ENCODE results near the gene LIN28B.
"Not testable (repeated sequence)": the region's sequence is repeated elsewhere in the genome, so short reads cannot be mapped to it uniquely, and the experiment has no call there.

Gene LIN28B

GRCh38 chr6:104986625-104987024 lies 29.7 kb downstream of the LIN28B start:
- no peak for FAIRE-seq
- TF ChIP-seq TAF1 (IDR thresholded peaks at IDR 0.05; ENCODE audit: borderline replicate concordance, low read depth, low read length): no peak
- no peak for TF ChIP-seq POLR2AphosphoS5 (IDR thresholded peaks at IDR 0.05; ENCODE audit: low read depth, low read length)
- TF ChIP-seq POLR2A (IDR thresholded peaks at IDR 0.05; ENCODE audit: low read depth, low read length): no peak
- no peak for DNase-seq (ENCODE audit: insufficient read length)

DNA sequence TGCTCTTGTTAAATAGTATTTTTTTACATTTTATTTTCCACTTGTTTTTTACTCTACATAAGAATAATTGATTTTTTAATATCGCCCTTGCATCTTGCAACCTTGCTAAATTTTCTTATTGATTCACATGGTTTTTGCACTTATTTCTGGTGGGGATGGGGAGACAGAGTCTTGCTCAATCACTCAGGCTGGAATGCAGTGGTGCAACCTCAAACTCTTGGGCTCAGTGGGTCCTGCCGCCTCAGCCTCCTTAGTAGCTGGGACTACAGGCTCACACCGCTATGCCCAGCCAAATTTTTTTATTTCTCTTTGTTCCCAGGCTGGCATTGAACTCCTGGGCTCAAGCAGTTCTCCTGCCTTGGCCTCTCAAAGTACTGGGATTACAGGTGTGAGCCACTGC lies 30.3 kb downstream of the LIN28B start:
- DNase-seq (ENCODE audit: insufficient read length): no peak
- no peak for FAIRE-seq
- TF ChIP-seq POLR2A (IDR thresholded peaks at IDR 0.05; ENCODE audit: low read depth, low read length): no peak
- TF ChIP-seq POLR2AphosphoS5 (IDR thresholded peaks at IDR 0.05; ENCODE audit: low read depth, low read length): no peak
- TF ChIP-seq TAF1 (IDR thresholded peaks at IDR 0.05; ENCODE audit: borderline replicate concordance, low read depth, low read length): no peak

DNA sequence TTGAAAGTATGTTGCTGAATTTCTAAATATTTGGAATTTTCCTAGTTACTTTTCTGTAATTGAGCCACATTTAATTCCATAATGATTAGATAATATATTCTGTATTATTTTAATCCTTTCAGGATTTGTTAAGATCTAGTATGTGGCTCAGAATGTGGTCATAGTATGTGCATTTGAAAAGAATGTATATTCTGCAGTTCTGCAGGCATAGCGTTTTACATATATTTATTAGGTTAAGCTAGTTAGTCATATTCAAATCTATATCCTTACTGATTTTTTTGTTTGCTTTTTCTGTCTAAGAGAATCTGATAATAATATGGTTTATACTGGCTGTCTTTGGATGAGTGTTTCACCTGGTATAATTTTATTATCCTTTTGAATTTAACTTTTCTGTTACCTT lies 33.2 kb downstream of the LIN28B start:
- no peak for FAIRE-seq
- DNase-seq (ENCODE audit: insufficient read length): no peak
- TF ChIP-seq TAF1 (IDR thresholded peaks at IDR 0.05; ENCODE audit: borderline replicate concordance, low read depth, low read length): no peak

DNA sequence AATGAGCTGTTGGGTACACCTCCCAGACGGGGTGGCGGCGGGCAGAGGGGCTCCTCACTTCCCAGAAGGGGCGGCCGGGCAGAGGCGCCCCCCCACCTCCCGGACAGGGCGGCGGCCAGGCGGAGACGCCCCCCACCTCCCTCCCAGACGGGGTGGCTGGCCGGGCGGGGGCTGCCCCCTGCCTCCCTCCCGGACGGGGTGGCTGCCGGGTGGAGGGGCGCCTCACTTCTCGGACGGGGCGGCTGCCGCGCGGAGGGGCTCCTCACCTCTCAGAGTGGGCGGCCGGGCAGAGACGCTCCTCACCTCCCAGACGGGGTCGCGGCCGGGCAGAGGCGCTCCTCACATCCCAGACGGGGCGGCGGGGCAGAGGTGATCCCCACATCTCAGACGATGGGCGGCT lies 34.2 kb downstream of the LIN28B start:
- not testable (repeated sequence) for DNase-seq (ENCODE audit: insufficient read length); FAIRE-seq

GRCh38 chr6:104993576-104993975 lies 36.7 kb downstream of the LIN28B start:
- DNase-seq (ENCODE audit: insufficient read length); FAIRE-seq: not testable (repeated sequence)

GRCh38 chr6:104995989-104996617 lies 39.2 kb downstream of the LIN28B start:
- DNase-seq (ENCODE audit: insufficient read length) (no peak), FAIRE-seq (no peak)
- TF ChIP-seq POLR2AphosphoS5 (IDR thresholded peaks at IDR 0.05; ENCODE audit: low read depth, low read length): no peak
- TF ChIP-seq TAF1 (IDR thresholded peaks at IDR 0.05; ENCODE audit: borderline replicate concordance, low read depth, low read length): no peak
- no peak for TF ChIP-seq POLR2A (IDR thresholded peaks at IDR 0.05; ENCODE audit: low read depth, low read length)

- TF ChIP-seq POLR2A (IDR thresholded peaks at IDR 0.05; ENCODE audit: low read depth, low read length) (no peak), TAF1 (IDR thresholded peaks at IDR 0.05; ENCODE audit: borderline replicate concordance, low read depth, low read length) (no peak), POLR2AphosphoS5 (IDR thresholded peaks at IDR 0.05; ENCODE audit: low read depth, low read length) (no peak)
- no peak for FAIRE-seq
Observed at GRCh38 chr6:105001063-105001462, 44.2 kb downstream of the LIN28B start.

DNA sequence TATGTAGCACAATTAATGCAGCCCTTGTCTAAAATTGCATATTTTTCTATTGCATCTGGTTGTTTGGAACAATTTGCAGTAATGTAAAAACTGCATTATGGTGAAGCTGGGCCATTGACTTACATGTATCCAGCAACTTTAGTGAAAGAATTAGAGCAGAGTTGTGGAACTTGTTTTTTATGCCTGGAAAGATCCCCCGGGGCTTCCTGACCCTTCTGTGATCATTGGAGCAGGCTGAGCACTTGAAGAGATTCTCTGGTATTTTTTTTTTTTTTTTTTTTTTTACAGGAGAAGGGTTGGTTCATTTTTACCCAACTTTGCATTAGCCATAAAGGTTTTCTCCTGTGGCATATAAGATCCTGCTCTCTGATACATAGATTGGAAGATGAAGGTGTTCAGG lies 45.0 kb downstream of the LIN28B start:
- DNase-seq (ENCODE audit: insufficient read length) (no peak), FAIRE-seq (no peak)
- TF ChIP-seq TAF1 (IDR thresholded peaks at IDR 0.05; ENCODE audit: borderline replicate concordance, low read depth, low read length) (no peak), POLR2AphosphoS5 (IDR thresholded peaks at IDR 0.05; ENCODE audit: low read depth, low read length) (no peak), POLR2A (IDR thresholded peaks at IDR 0.05; ENCODE audit: low read depth, low read length) (no peak)

More at GRCh38 chr6:105001063-105001462, 44.2 kb downstream of the LIN28B start:
- no peak for DNase-seq (ENCODE audit: insufficient read length)

DNA sequence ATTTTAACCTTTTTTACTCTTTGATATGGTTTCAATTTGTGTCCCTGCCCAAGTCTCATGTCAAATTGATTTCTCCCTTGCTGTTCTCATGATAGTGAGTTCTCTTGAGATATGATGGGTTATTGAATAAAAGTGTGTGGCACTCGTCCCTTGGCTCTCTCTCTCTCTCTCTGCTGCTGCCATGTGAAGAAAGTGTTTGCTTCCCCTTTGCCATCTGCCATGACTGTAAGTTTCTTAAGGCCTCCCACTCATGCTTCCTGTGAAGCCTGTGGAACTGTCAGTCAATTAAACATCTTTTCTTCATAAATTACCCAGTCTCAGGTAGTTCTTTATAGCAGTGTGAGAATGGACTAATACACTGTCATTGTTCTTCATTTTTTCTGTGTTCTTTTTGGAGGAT lies 48.5 kb downstream of the LIN28B start:
- TF ChIP-seq POLR2AphosphoS5 (IDR thresholded peaks at IDR 0.05; ENCODE audit: low read depth, low read length) (no peak), POLR2A (IDR thresholded peaks at IDR 0.05; ENCODE audit: low read depth, low read length) (no peak), TAF1 (IDR thresholded peaks at IDR 0.05; ENCODE audit: borderline replicate concordance, low read depth, low read length) (no peak)
- FAIRE-seq: no peak
- DNase-seq (ENCODE audit: insufficient read length): no peak

- not testable (repeated sequence) for DNase-seq (ENCODE audit: insufficient read length); FAIRE-seq
Observed at GRCh38 chr6:105013459-105013858, 56.6 kb downstream of the LIN28B start.

DNA sequence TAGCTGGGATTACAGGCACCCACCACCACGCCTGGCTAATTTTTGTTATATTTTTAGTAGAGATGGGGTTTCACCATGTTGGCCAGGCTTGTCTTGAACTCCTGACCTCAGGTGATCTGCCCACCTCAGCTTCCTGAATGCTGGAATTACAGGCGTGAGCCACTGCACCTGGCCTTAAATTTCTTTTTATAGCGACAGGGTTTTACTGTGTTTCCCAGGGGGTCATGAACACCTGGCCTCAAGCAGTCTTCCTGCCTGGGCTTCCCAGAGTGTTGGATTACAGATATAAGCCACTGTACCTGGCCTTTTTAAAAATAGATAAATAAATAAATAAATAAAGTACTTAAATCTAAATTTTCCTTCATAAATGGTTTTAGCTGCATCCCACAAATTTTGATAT lies 57.5 kb downstream of the LIN28B start:
- no peak for FAIRE-seq
- TF ChIP-seq TAF1 (IDR thresholded peaks at IDR 0.05; ENCODE audit: borderline replicate concordance, low read depth, low read length) (no peak), POLR2A (IDR thresholded peaks at IDR 0.05; ENCODE audit: low read depth, low read length) (no peak), POLR2AphosphoS5 (IDR thresholded peaks at IDR 0.05; ENCODE audit: low read depth, low read length) (no peak)
- DNase-seq (ENCODE audit: insufficient read length): no peak

DNA sequence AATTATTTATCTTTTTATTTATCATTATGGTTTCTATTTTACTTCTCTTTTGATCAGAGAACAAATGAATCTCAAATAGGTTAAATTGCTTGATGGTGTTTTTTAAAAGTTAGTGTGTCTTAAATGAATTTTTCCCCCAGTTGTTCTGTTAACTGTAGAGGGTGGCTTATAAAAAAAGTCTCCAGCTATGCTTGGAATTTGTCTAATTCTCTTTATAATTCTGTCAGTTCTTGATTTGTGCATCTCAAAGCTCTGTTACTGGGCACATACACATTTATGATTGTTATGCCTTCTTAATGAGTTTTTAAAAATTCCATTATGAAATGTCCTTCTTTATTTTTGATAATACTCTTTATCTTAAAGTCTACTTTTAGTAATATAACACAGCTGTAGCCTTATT lies 58.0 kb downstream of the LIN28B start:
- no peak for TF ChIP-seq TAF1 (IDR thresholded peaks at IDR 0.05; ENCODE audit: borderline replicate concordance, low read depth, low read length)
- FAIRE-seq: no peak
- DNase-seq (ENCODE audit: insufficient read length): no peak

DNA sequence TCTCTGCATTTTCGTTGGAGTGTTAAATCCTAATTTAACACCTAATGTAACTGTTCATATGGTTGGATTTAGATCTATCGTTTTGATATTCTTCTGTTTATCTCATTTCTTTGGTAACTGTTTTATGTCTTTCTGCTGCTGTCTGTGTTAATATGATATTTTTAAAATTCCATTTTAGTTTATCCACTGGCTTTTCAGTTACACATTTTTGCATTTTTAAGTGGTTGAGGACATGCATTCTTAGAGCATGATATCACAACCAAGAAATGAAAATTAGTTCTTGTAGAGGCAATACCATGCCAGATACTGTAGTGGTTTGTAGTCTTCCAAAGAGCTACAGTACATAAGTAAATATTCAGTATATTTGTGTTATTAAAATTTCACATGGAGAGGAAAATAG lies 58.6 kb downstream of the LIN28B start:
- FAIRE-seq: no peak

More for the DNA sequence above, 58.6 kb downstream of the LIN28B start:
- TF ChIP-seq TAF1 (IDR thresholded peaks at IDR 0.05; ENCODE audit: borderline replicate concordance, low read depth, low read length): no peak
- TF ChIP-seq POLR2A (IDR thresholded peaks at IDR 0.05; ENCODE audit: low read depth, low read length): no peak
- TF ChIP-seq POLR2AphosphoS5 (IDR thresholded peaks at IDR 0.05; ENCODE audit: low read depth, low read length): no peak
- no peak for DNase-seq (ENCODE audit: insufficient read length)
